MM.1S (cell line): ENCODE measurements around the gene PAPPA.

Experiments used
- DNase-seq: peaks from one replicate; pipeline ENCODE4 v3.0.0-alpha.2; 2015
- H2AFZ ChIP-seq: fragments of 300-600 bp; sonication (generic); 2 replicates; pipeline ENCODE4 v1.6.0; 2016; ENCODE audit warnings: antibody characterized with exemption, low read length
- H3F3A ChIP-seq: fragments of 300-600 bp; sonication (generic); 2 replicates; pipeline ENCODE4 v1.6.1; 2016; ENCODE audit warnings: mild to moderate bottlenecking, antibody characterized with exemption, low read length, moderate library complexity, mixed read lengths; ENCODE audit not compliant: insufficient read depth
- H3K27ac ChIP-seq: fragments of 300-600 bp; sonication (generic); 2 replicates; pipeline ENCODE4 v1.5.1; 2016; ENCODE audit warnings: mild to moderate bottlenecking, low read length
- H3K27me3 ChIP-seq: fragments of 300-600 bp; sonication (generic); replicated peaks from 2 replicates; pipeline ENCODE4 v1.6.0; 2016; ENCODE audit warnings: low read length; ENCODE audit not compliant: insufficient read depth
- H3K36me3 ChIP-seq: fragments of 300-600 bp; sonication (generic); replicated peaks from 2 replicates; pipeline ENCODE4 v1.6.1; 2016; ENCODE audit warnings: mild to moderate bottlenecking, low read length, mixed read lengths; ENCODE audit not compliant: insufficient read depth
- H3K4me1 ChIP-seq: fragments of 300-600 bp; sonication (generic); 2 replicates; pipeline ENCODE4 v1.6.1; 2016; ENCODE audit warnings: low read length, mixed read lengths
- H3K4me2 ChIP-seq: fragments of 300-600 bp; sonication (generic); 2 replicates; pipeline ENCODE4 v1.6.0; 2016; ENCODE audit warnings: low read depth, low read length
- H3K4me3 ChIP-seq: fragments of 300-600 bp; sonication (generic); 2 replicates; pipeline ENCODE4 v1.5.1; 2016; ENCODE audit warnings: low read length, mixed read lengths
- H3K79me2 ChIP-seq: fragments of 300-600 bp; sonication (generic); 2 replicates; pipeline ENCODE4 v1.6.1; 2016; ENCODE audit warnings: mixed run types, low read length, mixed read lengths
- H3K9ac ChIP-seq: fragments of 300-600 bp; sonication (generic); 2 replicates; pipeline ENCODE4 v1.6.1; 2016; ENCODE audit warnings: low read length, mixed read lengths
- H3K9me2 ChIP-seq: fragments of 300-600 bp; sonication (generic); replicated peaks from 2 replicates; pipeline ENCODE4 v1.6.1; 2016; ENCODE audit warnings: mild to moderate bottlenecking, low read length, mixed read lengths; ENCODE audit not compliant: insufficient read depth
- H3K9me3 ChIP-seq: fragments of 300-600 bp; sonication (generic); replicated peaks from 2 replicates; pipeline ENCODE4 v1.6.1; 2016; ENCODE audit warnings: mild to moderate bottlenecking, low read length, mixed read lengths; ENCODE audit not compliant: insufficient read depth
- H4K20me1 ChIP-seq: fragments of 300-600 bp; sonication (generic); 2 replicates; pipeline ENCODE4 v1.6.1; 2016; ENCODE audit warnings: mild to moderate bottlenecking, low read length, moderate library complexity, mixed read lengths; ENCODE audit not compliant: insufficient read depth
- CTCF ChIP-seq: fragments of 300-600 bp; sonication (generic); IDR thresholded peaks from 2 replicates; pipeline ENCODE4 v1.5.1; 2016; ENCODE audit warnings: antibody characterized with exemption, low read length, mixed read lengths
- EZH2 ChIP-seq: fragments of 300-600 bp; sonication (generic); optimal IDR thresholded peaks from 2 replicates; pipeline ENCODE3; 2017; ENCODE audit warnings: low read depth, mild to moderate bottlenecking, antibody characterized with exemption, low read length, mixed read lengths
- EZH2phosphoT487 ChIP-seq: fragments of 300-600 bp; sonication (generic); IDR thresholded peaks from 2 replicates; pipeline ENCODE4 v1.6.1; 2018; ENCODE audit warnings: antibody characterized with exemption, low read length

PAPPA gene

GRCh38 chr9:116279230-116279629 is 125.6 kb downstream of the PAPPA start:
- H3K27me3 ChIP-seq = no peaks in the 10 kb centered on the region
- no peaks in the 10 kb centered on the region for H3K9me2 ChIP-seq
- no peaks in the 10 kb centered on the region for H3K36me3 ChIP-seq
- no peak overlapping the region for H3K27ac ChIP-seq
- H4K20me1 ChIP-seq = no peaks in the 10 kb centered on the region
- no peak for TF ChIP-seq EZH2phosphoT487
- no peaks in the 10 kb centered on the region for H3K4me1 ChIP-seq
- no peaks in the 10 kb centered on the region for H3K9me3 ChIP-seq
- H3K4me3 ChIP-seq = no peak overlapping the region
- no peak for DNase-seq
- H3F3A ChIP-seq = no peaks in the 10 kb centered on the region
- H3K9ac ChIP-seq = no peak overlapping the region
- H2AFZ ChIP-seq = no peak overlapping the region
- H3K79me2 ChIP-seq = no peaks in the 10 kb centered on the region
- no peak overlapping the region for H3K4me2 ChIP-seq

- Histone ChIP-seq H3K36me3 (no peaks in the 10 kb centered on the region), H3K4me2 (no peak overlapping the region), H3K4me3 (no peak overlapping the region), H3K27ac (no peak overlapping the region), H3F3A (no peaks in the 10 kb centered on the region), H3K27me3 (no peaks in the 10 kb centered on the region), H2AFZ (no peak overlapping the region), H4K20me1 (no peaks in the 10 kb centered on the region), H3K9ac (no peak overlapping the region), H3K79me2 (no peaks in the 10 kb centered on the region), H3K9me2 (no peaks in the 10 kb centered on the region), H3K9me3 (no peaks in the 10 kb centered on the region), H3K4me1 (no peaks in the 10 kb centered on the region)
- TF ChIP-seq EZH2 = no peak
- TF ChIP-seq CTCF = no peak
- TF ChIP-seq EZH2phosphoT487 = no peak
- no peak for DNase-seq
Observed at GRCh38 chr9:116280529-116280928, 126.9 kb downstream of the PAPPA start.

- Histone ChIP-seq H3K4me2 (no peak overlapping the region), H3K27me3 (no peaks in the 10 kb centered on the region)
Observed at GRCh38 chr9:116282597-116282996, 129.0 kb downstream of the PAPPA start.

More at GRCh38 chr9:116282597-116282996, 129.0 kb downstream of the PAPPA start:
- no peak overlapping the region for H3K9ac ChIP-seq
- TF ChIP-seq EZH2 (no peak), CTCF (no peak), EZH2phosphoT487 (no peak)
- H3K9me2 ChIP-seq = no peaks in the 10 kb centered on the region
- H4K20me1 ChIP-seq = no peaks in the 10 kb centered on the region
- H3K36me3 ChIP-seq = no peaks in the 10 kb centered on the region
- no peaks in the 10 kb centered on the region for H3K79me2 ChIP-seq
- H3K4me3 ChIP-seq = no peak overlapping the region
- H3K9me3 ChIP-seq = no peaks in the 10 kb centered on the region
- H3F3A ChIP-seq = no peaks in the 10 kb centered on the region
- no peak overlapping the region for H2AFZ ChIP-seq
- H3K4me1 ChIP-seq = no peaks in the 10 kb centered on the region
- no peak for DNase-seq
- H3K27ac ChIP-seq = no peak overlapping the region
